GM20000 (cell line): Measurements from ENCODE around the gene TCEAL5.
"Not testable (repeated sequence)": the region's sequence is repeated elsewhere in the genome, so short reads cannot be mapped to it uniquely, and the experiment has no call there.

Experiments
- DNase-seq: peaks from one replicate; pipeline ENCODE4 v3.0.0; 2012; ENCODE audit warnings: low spot score
- TF ChIP-seq, protein P1 (sequence below): IDR thresholded peaks from 2 replicates; pipeline ENCODE4 v1.5.1; 2012; ENCODE audit warnings: mild to moderate bottlenecking, control low read depth; ENCODE audit errors: extremely low read depth, missing control alignments

Gene TCEAL5

DNA sequence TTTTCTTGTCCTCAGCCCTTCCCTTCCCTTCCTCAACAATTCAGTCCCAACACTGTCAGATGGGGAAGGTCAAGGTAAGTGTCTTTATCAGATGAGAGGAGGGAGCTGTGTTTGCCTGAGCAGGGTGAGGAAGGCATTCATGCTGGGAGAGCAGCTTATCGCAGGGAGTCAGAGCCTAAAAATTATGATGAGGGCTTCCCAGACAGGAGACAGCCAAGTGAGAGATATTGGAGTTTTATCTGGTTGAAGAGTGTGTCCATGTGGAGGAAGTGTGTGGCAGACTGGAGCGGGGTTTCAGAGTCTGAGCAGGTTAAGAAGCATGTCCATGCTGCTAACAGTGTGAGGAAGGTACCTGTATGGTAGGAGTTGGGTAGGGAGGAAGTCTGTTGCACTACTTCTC, 43.3 kb downstream of the TCEAL5 start:
- no peak for DNase-seq
- TF ChIP-seq, protein P1, sequence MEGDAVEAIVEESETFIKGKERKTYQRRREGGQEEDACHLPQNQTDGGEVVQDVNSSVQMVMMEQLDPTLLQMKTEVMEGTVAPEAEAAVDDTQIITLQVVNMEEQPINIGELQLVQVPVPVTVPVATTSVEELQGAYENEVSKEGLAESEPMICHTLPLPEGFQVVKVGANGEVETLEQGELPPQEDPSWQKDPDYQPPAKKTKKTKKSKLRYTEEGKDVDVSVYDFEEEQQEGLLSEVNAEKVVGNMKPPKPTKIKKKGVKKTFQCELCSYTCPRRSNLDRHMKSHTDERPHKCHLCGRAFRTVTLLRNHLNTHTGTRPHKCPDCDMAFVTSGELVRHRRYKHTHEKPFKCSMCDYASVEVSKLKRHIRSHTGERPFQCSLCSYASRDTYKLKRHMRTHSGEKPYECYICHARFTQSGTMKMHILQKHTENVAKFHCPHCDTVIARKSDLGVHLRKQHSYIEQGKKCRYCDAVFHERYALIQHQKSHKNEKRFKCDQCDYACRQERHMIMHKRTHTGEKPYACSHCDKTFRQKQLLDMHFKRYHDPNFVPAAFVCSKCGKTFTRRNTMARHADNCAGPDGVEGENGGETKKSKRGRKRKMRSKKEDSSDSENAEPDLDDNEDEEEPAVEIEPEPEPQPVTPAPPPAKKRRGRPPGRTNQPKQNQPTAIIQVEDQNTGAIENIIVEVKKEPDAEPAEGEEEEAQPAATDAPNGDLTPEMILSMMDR: no peak

DNA sequence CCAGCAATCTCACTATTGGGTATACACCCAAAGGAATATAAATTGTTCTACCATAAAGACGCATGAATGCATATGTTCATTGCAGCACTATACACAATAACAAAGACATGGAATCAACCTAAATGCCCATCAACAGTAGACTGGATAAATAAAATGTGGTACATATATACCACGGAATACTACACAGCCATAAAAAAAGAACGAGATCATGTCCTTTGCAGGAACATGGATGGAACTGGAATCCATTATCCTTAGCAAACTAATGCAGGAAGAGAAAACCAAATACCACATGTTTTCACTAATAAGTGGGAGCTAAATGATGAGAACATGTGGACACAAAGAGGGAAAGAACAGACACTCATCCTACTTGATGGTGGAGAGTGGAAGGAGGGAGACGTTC, 50.6 kb downstream of the TCEAL5 start:
- DNase-seq: not testable (repeated sequence)
